DND-41 (cell line): Measurements from ENCODE around the gene IRF4.

Source experiments
- ATAC-seq: fragments of 200-7000 bp; cut with Tn5 transposase; 3 replicates; pipeline ENCODE4 v1.9.1; 2021; ENCODE audit warnings: low read depth; ENCODE audit not compliant: insufficient read depth
- DNase-seq: peaks from one replicate; pipeline ENCODE4 v3.0.0-alpha.2; 2020
- H2AFZ ChIP-seq: 2 replicates; pipeline ENCODE4 v1.6.0; 2012; ENCODE audit warnings: low read depth, low read length
- H3K27ac ChIP-seq: 2 replicates; pipeline ENCODE4 v1.5.1; 2012; ENCODE audit warnings: low read length, inconsistent platforms
- H3K27me3 ChIP-seq: fragments of 200-600 bp; sonication (generic); 2 replicates; pipeline ENCODE4 v1.6.0; 2012; ENCODE audit warnings: low read length, mild to moderate bottlenecking, inconsistent platforms; ENCODE audit not compliant: insufficient read depth, poor library complexity
- H3K36me3 ChIP-seq: 2 replicates; pipeline ENCODE4 v1.5.1; 2012; ENCODE audit warnings: low read length, inconsistent platforms; ENCODE audit not compliant: insufficient read depth
- H3K4me1 ChIP-seq: 2 replicates; pipeline ENCODE4 v1.5.1; 2012; ENCODE audit warnings: mild to moderate bottlenecking, low read length; ENCODE audit not compliant: insufficient read depth
- H3K4me2 ChIP-seq: 2 replicates; pipeline ENCODE4 v1.6.0; 2012; ENCODE audit warnings: mild to moderate bottlenecking, moderate library complexity, low read length, inconsistent platforms; ENCODE audit not compliant: insufficient read depth
- H3K4me3 ChIP-seq, 2 experiments: fragments of 200-600 bp in 1 of 2; shearing (Covaris generic) in 1 of 2; 2 replicates each; pipeline ENCODE4 v1.5.1; 2012 to 2016; ENCODE audit warnings: inconsistent platforms in 2 of 2, low read length in 2 of 2, mild to moderate bottlenecking in 2 of 2, low read depth in 1 of 2, moderate library complexity in 1 of 2
- H3K79me2 ChIP-seq: 2 replicates; pipeline ENCODE4 v1.6.0; 2012; ENCODE audit warnings: low read length, inconsistent platforms; ENCODE audit not compliant: insufficient read depth
- H3K9ac ChIP-seq: 2 replicates; pipeline ENCODE4 v1.6.0; 2012; ENCODE audit warnings: low read depth, mild to moderate bottlenecking, inconsistent platforms, low read length, moderate library complexity
- H3K9me3 ChIP-seq: 2 replicates; pipeline ENCODE4 v1.5.1; 2012; ENCODE audit warnings: low read length, moderate library complexity, mild to moderate bottlenecking, inconsistent platforms; ENCODE audit not compliant: insufficient read depth, severe bottlenecking
- H4K20me1 ChIP-seq: 2 replicates; pipeline ENCODE4 v1.6.0; 2012; ENCODE audit warnings: low read length; ENCODE audit not compliant: insufficient read depth
- CTCF ChIP-seq: IDR thresholded peaks from 2 replicates; pipeline ENCODE4 v1.5.1; 2012; ENCODE audit warnings: borderline replicate concordance, low read length, moderate library complexity, mild to moderate bottlenecking; ENCODE audit not compliant: poor library complexity, severe bottlenecking; ENCODE audit errors: extremely low read depth
- EZH2 ChIP-seq: IDR thresholded peaks from 3 replicates; pipeline ENCODE4 v1.6.1; 2012; ENCODE audit warnings: borderline replicate concordance, low read depth, mild to moderate bottlenecking, moderate library complexity, low read length, inconsistent platforms; ENCODE audit not compliant: severe bottlenecking

IRF4 gene

GRCh38 chr6:452301-453067 lies 60.9 kb downstream of the IRF4 start:
- H3K36me3 ChIP-seq, result no peaks in the 10 kb centered on the region
- no peak for DNase-seq
- no peaks in the 10 kb centered on the region for H3K9me3 ChIP-seq
- peaks cover under 1% of the 10 kb centered on the region; the same call in 1 of the 2 replicates for H3K4me1 ChIP-seq
- no peak overlapping the region for H3K4me3 ChIP-seq
- TF ChIP-seq EZH2, result no peak
- no peak for TF ChIP-seq CTCF
- no peaks in the 10 kb centered on the region for H3K79me2 ChIP-seq
- no peak overlapping the region for H2AFZ ChIP-seq
- H3K9ac ChIP-seq, result no peak overlapping the region
- H4K20me1 ChIP-seq, result no peaks in the 10 kb centered on the region
- H3K4me2 ChIP-seq, result no peak overlapping the region
- ATAC-seq, result no peak
- peaks cover 3% of the 10 kb centered on the region for H3K27me3 ChIP-seq
- H3K27ac ChIP-seq, result no peak overlapping the region

GRCh38 chr6:453152-453551 lies 61.6 kb downstream of the IRF4 start:
- H3K9me3 ChIP-seq, result no peaks in the 10 kb centered on the region
- no peak overlapping the region for H3K4me2 ChIP-seq
- ATAC-seq, result no peak
- no peaks in the 10 kb centered on the region for H3K36me3 ChIP-seq
- DNase-seq, result no peak
- no peak for TF ChIP-seq EZH2
- no peak for TF ChIP-seq CTCF
- H3K9ac ChIP-seq, result no peak overlapping the region
- no peaks in the 10 kb centered on the region for H4K20me1 ChIP-seq
- H3K4me3 ChIP-seq, result no peak overlapping the region
- no peaks in the 10 kb centered on the region for H3K79me2 ChIP-seq
- H3K4me1 ChIP-seq, result no peaks in the 10 kb centered on the region
- peaks cover 3% of the 10 kb centered on the region for H3K27me3 ChIP-seq
- H3K27ac ChIP-seq, result no peak overlapping the region
- H2AFZ ChIP-seq, result no peak overlapping the region

- H3K4me1 ChIP-seq, result no peaks in the 10 kb centered on the region
- TF ChIP-seq EZH2, result no peak
- TF ChIP-seq CTCF, result no peak
- H3K4me3 ChIP-seq, result no peak overlapping the region
- no peak overlapping the region for H2AFZ ChIP-seq
- ATAC-seq (no peak), DNase-seq (no peak)
- no peaks in the 10 kb centered on the region for H3K79me2 ChIP-seq
- no peak overlapping the region for H3K4me2 ChIP-seq
- no peaks in the 10 kb centered on the region for H4K20me1 ChIP-seq
- no peak overlapping the region for H3K27ac ChIP-seq
- no peaks in the 10 kb centered on the region for H3K36me3 ChIP-seq
- H3K9ac ChIP-seq, result no peak overlapping the region
- H3K27me3 ChIP-seq, result peaks cover 3% of the 10 kb centered on the region
- H3K9me3 ChIP-seq, result no peaks in the 10 kb centered on the region
Observed at GRCh38 chr6:454148-454991, 62.8 kb downstream of the IRF4 start.
